ENCODE data around the gene CRTC1.

The CRTC1 gene

DNA sequence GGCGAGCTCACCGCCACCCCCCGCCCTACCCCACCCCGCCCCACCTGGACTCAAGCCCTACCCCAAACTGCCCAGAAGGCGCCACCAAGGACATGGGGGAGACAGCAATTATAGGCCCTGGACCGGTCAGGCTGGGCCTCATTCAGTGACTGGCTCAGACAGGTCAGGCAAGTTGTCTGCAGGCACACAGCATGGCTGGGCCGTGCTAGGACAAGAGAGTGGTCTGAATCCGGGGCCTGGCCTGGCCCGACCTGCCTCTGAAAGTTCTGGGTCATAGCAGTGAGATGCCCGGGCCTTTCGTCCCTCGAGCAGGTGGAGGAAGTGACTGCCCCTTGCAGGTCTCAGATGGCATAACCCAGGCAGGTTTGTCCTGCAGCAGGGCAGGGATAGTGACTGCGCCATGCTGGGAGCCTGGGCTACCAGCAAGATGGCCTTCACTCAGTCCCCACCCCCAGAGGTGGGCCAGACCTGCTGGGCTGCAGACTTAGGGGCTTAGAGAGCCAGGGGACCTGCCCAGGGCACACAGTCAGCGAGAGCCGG, 86.6 kb downstream of the CRTC1 start:
- no peak overlapping the region for H2AFZ ChIP-seq (ENCODE audit: low read depth, low read length, severe bottlenecking)
- TF ChIP-seq, protein P1, sequence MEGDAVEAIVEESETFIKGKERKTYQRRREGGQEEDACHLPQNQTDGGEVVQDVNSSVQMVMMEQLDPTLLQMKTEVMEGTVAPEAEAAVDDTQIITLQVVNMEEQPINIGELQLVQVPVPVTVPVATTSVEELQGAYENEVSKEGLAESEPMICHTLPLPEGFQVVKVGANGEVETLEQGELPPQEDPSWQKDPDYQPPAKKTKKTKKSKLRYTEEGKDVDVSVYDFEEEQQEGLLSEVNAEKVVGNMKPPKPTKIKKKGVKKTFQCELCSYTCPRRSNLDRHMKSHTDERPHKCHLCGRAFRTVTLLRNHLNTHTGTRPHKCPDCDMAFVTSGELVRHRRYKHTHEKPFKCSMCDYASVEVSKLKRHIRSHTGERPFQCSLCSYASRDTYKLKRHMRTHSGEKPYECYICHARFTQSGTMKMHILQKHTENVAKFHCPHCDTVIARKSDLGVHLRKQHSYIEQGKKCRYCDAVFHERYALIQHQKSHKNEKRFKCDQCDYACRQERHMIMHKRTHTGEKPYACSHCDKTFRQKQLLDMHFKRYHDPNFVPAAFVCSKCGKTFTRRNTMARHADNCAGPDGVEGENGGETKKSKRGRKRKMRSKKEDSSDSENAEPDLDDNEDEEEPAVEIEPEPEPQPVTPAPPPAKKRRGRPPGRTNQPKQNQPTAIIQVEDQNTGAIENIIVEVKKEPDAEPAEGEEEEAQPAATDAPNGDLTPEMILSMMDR (IDR thresholded peaks at IDR 0.05; ENCODE audit: insufficient read depth, low read length, poor library complexity, severe bottlenecking) = no peak
- no peak for TF ChIP-seq EZH2phosphoT487 (conservative IDR thresholded peaks at IDR 0.05; ENCODE audit: low read length)
- H3K27ac ChIP-seq (ENCODE audit: low read depth, low read length) = no peak overlapping the region
- H3F3A ChIP-seq (ENCODE audit: insufficient read depth) = no peaks in the 10 kb centered on the region
- no peak overlapping the region for H3K4me2 ChIP-seq (ENCODE audit: low read depth, low read length, poor library complexity, severe bottlenecking)
- H3K9me3 ChIP-seq (ENCODE audit: insufficient read depth, low read length) = no peaks in the 10 kb centered on the region
- no peaks in the 10 kb centered on the region for H4K20me1 ChIP-seq (ENCODE audit: low read depth, low read length)
- H3K9ac ChIP-seq (ENCODE audit: low read length) = no peak overlapping the region
- no peaks in the 10 kb centered on the region for H3K27me3 ChIP-seq (ENCODE audit: low read length)
- no peaks in the 10 kb centered on the region for H3K79me2 ChIP-seq (ENCODE audit: insufficient read depth, low read length)
- no peaks in the 10 kb centered on the region for H3K9me2 ChIP-seq (replicated peaks; ENCODE audit: insufficient read depth, low read length)
- no peak overlapping the region for H3K4me3 ChIP-seq (ENCODE audit: insufficient read depth, low read length, poor library complexity, severe bottlenecking)
- no peaks in the 10 kb centered on the region for H3K36me3 ChIP-seq (ENCODE audit: low read length)

DNA sequence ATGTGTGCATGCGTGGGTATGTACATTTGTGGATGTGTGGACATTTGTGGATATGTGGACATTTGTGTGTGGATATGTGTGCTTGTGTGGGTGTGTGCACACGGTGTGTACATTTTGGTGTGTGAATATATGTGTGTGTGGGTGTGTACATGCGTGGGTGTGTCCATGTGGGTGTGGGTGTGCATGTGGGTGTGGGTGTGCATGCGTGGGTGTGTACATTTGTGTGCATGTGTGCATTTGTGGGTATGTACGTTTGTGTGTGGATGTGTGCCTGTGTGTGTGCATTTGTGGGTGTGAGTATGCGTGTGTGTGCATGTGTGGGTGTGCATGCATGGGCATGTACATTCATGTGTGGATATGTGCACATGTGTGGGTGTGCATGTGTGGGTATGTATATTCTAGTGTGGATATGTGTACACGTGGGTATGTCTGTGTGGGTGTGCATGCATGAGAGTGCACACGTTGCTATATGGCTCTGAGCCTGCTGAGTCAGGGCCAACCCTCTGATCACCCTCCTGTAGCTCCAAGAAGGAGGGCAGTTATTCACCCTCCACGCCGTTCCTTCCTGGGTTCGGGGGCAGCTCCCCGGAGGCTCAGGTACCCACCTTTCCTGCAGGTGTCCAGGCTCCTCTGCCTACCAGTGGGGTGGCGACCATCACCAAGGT, 87.3 kb downstream of the CRTC1 start:
- no peaks in the 10 kb centered on the region for H3F3A ChIP-seq (ENCODE audit: insufficient read depth)
- no peak overlapping the region for H2AFZ ChIP-seq (ENCODE audit: low read depth, low read length, severe bottlenecking)
- no peak overlapping the region for H3K9ac ChIP-seq (ENCODE audit: low read length)
- no peak overlapping the region for H3K27ac ChIP-seq (ENCODE audit: low read depth, low read length)
- no peaks in the 10 kb centered on the region for H3K9me2 ChIP-seq (replicated peaks; ENCODE audit: insufficient read depth, low read length)
- H3K36me3 ChIP-seq (ENCODE audit: low read length) = no peaks in the 10 kb centered on the region
- TF ChIP-seq, protein P1 (IDR thresholded peaks at IDR 0.05; ENCODE audit: insufficient read depth, low read length, poor library complexity, severe bottlenecking) = no peak
- TF ChIP-seq EZH2phosphoT487 (conservative IDR thresholded peaks at IDR 0.05; ENCODE audit: low read length) = no peak
- no peak overlapping the region for H3K4me3 ChIP-seq (ENCODE audit: insufficient read depth, low read length, poor library complexity, severe bottlenecking)
- no peaks in the 10 kb centered on the region for H4K20me1 ChIP-seq (ENCODE audit: low read depth, low read length)
- H3K9me3 ChIP-seq (ENCODE audit: insufficient read depth, low read length) = no peaks in the 10 kb centered on the region
- no peaks in the 10 kb centered on the region for H3K27me3 ChIP-seq (ENCODE audit: low read length)
- no peaks in the 10 kb centered on the region for H3K79me2 ChIP-seq (ENCODE audit: insufficient read depth, low read length)
- no peak overlapping the region for H3K4me2 ChIP-seq (ENCODE audit: low read depth, low read length, poor library complexity, severe bottlenecking)

DNA sequence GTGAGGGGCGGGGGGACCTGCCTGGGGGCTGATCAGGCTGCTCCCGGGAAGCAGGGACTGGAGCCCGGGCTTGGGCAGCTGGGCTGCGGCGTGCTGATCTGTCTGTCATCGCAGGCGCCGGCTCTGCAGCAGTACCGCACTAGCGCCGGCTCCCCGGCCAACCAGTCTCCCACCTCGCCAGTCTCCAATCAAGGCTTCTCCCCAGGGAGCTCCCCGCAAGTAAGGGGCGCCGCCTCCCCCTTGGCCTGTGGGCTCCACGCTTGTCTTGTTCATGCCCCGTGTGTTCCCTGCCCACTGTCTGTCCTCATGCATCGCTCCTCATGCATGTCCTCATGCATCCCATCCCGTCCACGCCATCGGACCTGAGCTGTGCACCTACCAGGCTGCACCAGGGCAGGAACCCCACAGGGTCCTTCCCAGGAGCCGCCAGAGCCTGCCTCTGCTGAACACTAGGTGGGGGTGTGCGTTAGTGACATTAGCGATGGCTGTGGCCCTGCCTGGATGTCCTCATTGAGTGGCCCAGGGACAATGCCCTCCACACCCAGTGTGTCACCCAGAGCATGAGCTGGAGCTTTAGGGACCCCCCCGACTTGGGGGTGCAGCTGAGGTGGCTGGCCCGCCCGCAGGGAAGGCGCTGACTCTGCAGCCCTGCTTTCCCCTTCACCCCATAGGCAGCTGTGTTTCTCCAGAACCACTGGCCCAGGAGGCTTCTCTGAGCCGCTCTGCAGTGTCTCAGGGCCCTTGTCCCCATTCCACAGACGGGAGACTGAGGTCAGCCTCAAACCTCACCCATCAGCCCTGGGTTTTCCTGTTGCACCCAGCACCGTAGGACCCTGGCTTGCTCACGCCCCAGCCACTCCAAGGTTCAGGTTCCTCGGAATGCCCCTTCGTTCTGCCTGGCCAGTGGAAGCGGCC, 88.1 kb downstream of the CRTC1 start:
- Histone ChIP-seq H3K27ac (ENCODE audit: low read depth, low read length) (no peak overlapping the region), H3K27me3 (ENCODE audit: low read length) (no peaks in the 10 kb centered on the region), H3K9me2 (replicated peaks; ENCODE audit: insufficient read depth, low read length) (no peaks in the 10 kb centered on the region), H2AFZ (ENCODE audit: low read depth, low read length, severe bottlenecking) (no peak overlapping the region), H4K20me1 (ENCODE audit: low read depth, low read length) (no peaks in the 10 kb centered on the region), H3K4me3 (ENCODE audit: insufficient read depth, low read length, poor library complexity, severe bottlenecking) (no peak overlapping the region), H3K9me3 (ENCODE audit: insufficient read depth, low read length) (no peaks in the 10 kb centered on the region), H3K9ac (ENCODE audit: low read length) (no peak overlapping the region), H3K79me2 (ENCODE audit: insufficient read depth, low read length) (no peaks in the 10 kb centered on the region), H3K4me2 (ENCODE audit: low read depth, low read length, poor library complexity, severe bottlenecking) (no peak overlapping the region), H3K36me3 (ENCODE audit: low read length) (no peaks in the 10 kb centered on the region), H3F3A (ENCODE audit: insufficient read depth) (no peaks in the 10 kb centered on the region)
- TF ChIP-seq, protein P1 (IDR thresholded peaks at IDR 0.05; ENCODE audit: insufficient read depth, low read length, poor library complexity, severe bottlenecking) = peak; percentile 45
- no peak for TF ChIP-seq EZH2phosphoT487 (conservative IDR thresholded peaks at IDR 0.05; ENCODE audit: low read length)

Measured in SU-DHL-6 (cell line).